ENCODE data around the gene RANBP17. TPM values are rescaled to one million over a fixed set of nuclear protein-coding genes. Genes with fewer than 3 reads are reported as not detected.

Gene RANBP17
- total and polyA plus RNA-seq, 2 experiments from 2014 or later = 43.8 to 53.1 TPM

- no peak for TF ChIP-seq ZNF462 (CRISPR knock-in tag; IDR thresholded peaks at IDR 0.05)
- no peak for TF ChIP-seq CTCF (conservative IDR thresholded peaks at IDR 0.05; ENCODE audit: low read depth in 2 of 2)
- no peak for TF ChIP-seq NANOG (IDR thresholded peaks at IDR 0.05; ENCODE audit: borderline replicate concordance)
- no peak for TF ChIP-seq ZNF331 (CRISPR knock-in tag; IDR thresholded peaks at IDR 0.05; ENCODE audit: low read depth)
- no peak for TF ChIP-seq JUNB (IDR thresholded peaks at IDR 0.05; ENCODE audit: unreplicated experiment)
- no peak for TF ChIP-seq STAT1 (IDR thresholded peaks at IDR 0.05; ENCODE audit: unreplicated experiment)
These were observed 287.5 kb downstream of the RANBP17 start (continued) for GRCh38 chr5:171149333-171149732.

- Mint-ChIP-seq H3K27me3 (ENCODE audit: insufficient read depth, low read depth, poor library complexity) (peaks cover 2% of the 10 kb centered on the region), H3K9me3 (no peaks in the 10 kb centered on the region), H3K4me1 (peaks cover 12% of the 10 kb centered on the region), H3K27ac (no peak overlapping the region), H3K4me3 (no peak overlapping the region), H3K36me3 (ENCODE audit: low read depth) (no peaks in the 10 kb centered on the region; the same call in 2 of the 3 replicates)
- H3F3A ChIP-seq (replicated peaks; ENCODE audit: low read depth) = no peaks in the 10 kb centered on the region
- H3K27me3 ChIP-seq (ENCODE audit: insufficient read depth) = no peaks in the 10 kb centered on the region
- DNase-seq (ENCODE audit: low spot score) (no peak), ATAC-seq (no peak)
- no peaks in the 10 kb centered on the region for H4K20me1 ChIP-seq (replicated peaks; ENCODE audit: insufficient read depth)
- peaks cover 11% of the 10 kb centered on the region for H3K4me1 ChIP-seq (ENCODE audit: insufficient read depth)
- no peak overlapping the region for H3K4me2 ChIP-seq
- H2AFZ ChIP-seq = no peak overlapping the region
- no peaks in the 10 kb centered on the region for H3K79me2 ChIP-seq (replicated peaks; ENCODE audit: insufficient read depth)
- H3K27ac ChIP-seq (ENCODE audit: low read depth) = no peak overlapping the region
- H3K9me2 ChIP-seq (ENCODE audit: insufficient read depth) = no peaks in the 10 kb centered on the region
- no peaks in the 10 kb centered on the region for H3K36me3 ChIP-seq (ENCODE audit: insufficient read depth)
- no peak overlapping the region for H3K4me3 ChIP-seq
- no peak for TF ChIP-seq JUNB (IDR thresholded peaks at IDR 0.05; ENCODE audit: unreplicated experiment)
- no peak for TF ChIP-seq CREB1 (CRISPR knock-in tag; IDR thresholded peaks at IDR 0.05; ENCODE audit: low read depth)
- no peak for TF ChIP-seq POLR2AphosphoS5 (IDR thresholded peaks at IDR 0.05; ENCODE audit: low read depth)
- no peak for TF ChIP-seq REST (IDR thresholded peaks at IDR 0.05; ENCODE audit: unreplicated experiment)
These were observed 288.0 kb downstream of the RANBP17 start for GRCh38 chr5:171149772-171150171.

Measured in GM23338 (cell line).